H9 (cell line): ENCODE data around the gene MED10. TPM values are rescaled to one million over a fixed set of nuclear protein-coding genes. Genes with fewer than 3 reads are reported as not detected.

Experiments used
- DNase-seq: peaks from one replicate; pipeline ENCODE4 v3.0.0-alpha.2; 2017
- H2AFZ ChIP-seq: one replicate; pipeline ENCODE4 v1.6.1; 2013; ENCODE audit warnings: mild to moderate bottlenecking, low read length, control low read depth, moderate library complexity
- H2AK5ac ChIP-seq: 2 replicates; pipeline ENCODE4 v1.6.1; 2013; ENCODE audit warnings: low read length, control low read depth, mixed read lengths; ENCODE audit not compliant: insufficient read length
- H2BK120ac ChIP-seq: one replicate; pipeline ENCODE4 v1.6.1; 2013; ENCODE audit warnings: low read depth, mild to moderate bottlenecking, low read length, control low read depth, inconsistent platforms; ENCODE audit not compliant: poor library complexity, severe bottlenecking
- H2BK12ac ChIP-seq: 2 replicates; pipeline ENCODE4 v1.6.1; 2013; ENCODE audit warnings: low read length, control low read depth, mixed read lengths, low read depth; ENCODE audit not compliant: insufficient read length
- H2BK15ac ChIP-seq: 2 replicates; pipeline ENCODE4 v1.6.1; 2013; ENCODE audit warnings: low read depth, low read length, control low read depth
- H2BK20ac ChIP-seq: one replicate; pipeline ENCODE4 v1.6.1; 2013; ENCODE audit warnings: low read depth, mild to moderate bottlenecking, low read length, control low read depth, inconsistent platforms; ENCODE audit not compliant: poor library complexity, severe bottlenecking
- H2BK5ac ChIP-seq: 2 replicates; pipeline ENCODE4 v1.6.1; 2013; ENCODE audit warnings: low read length, control low read depth, mixed read lengths; ENCODE audit not compliant: insufficient read length
- H3K14ac ChIP-seq: 2 replicates; pipeline ENCODE4 v1.6.1; 2013; ENCODE audit warnings: low read length, control low read depth; ENCODE audit not compliant: insufficient read depth
- H3K18ac ChIP-seq: 2 replicates; pipeline ENCODE4 v1.6.1; 2013; ENCODE audit warnings: low read depth, mild to moderate bottlenecking, mixed read lengths, low read length, control low read depth; ENCODE audit not compliant: insufficient read length
- H3K23ac ChIP-seq: 2 replicates; pipeline ENCODE4 v1.6.1; 2013; ENCODE audit warnings: low read length, control low read depth, mixed read lengths, low read depth; ENCODE audit not compliant: insufficient read length
- H3K23me2 ChIP-seq: 2 replicates; pipeline ENCODE4 v1.6.1; 2013; ENCODE audit warnings: low read depth, mild to moderate bottlenecking, mixed read lengths, low read length, control low read depth; ENCODE audit not compliant: insufficient read length, poor library complexity, severe bottlenecking
- H3K27ac ChIP-seq: 2 replicates; pipeline ENCODE4 v1.5.1; 2013; ENCODE audit warnings: low read length, control low read depth, mixed read lengths, low read depth; ENCODE audit not compliant: insufficient read length
- H3K27me3 ChIP-seq: 2 replicates; pipeline ENCODE4 v1.6.1; 2013; ENCODE audit warnings: low read length, control low read depth, inconsistent platforms; ENCODE audit not compliant: insufficient read depth
- H3K4ac ChIP-seq: 2 replicates; pipeline ENCODE4 v1.6.1; 2013; ENCODE audit warnings: low read depth, mild to moderate bottlenecking, control low read depth, inconsistent platforms, low read length, moderate library complexity
- H3K4me1 ChIP-seq: 2 replicates; pipeline ENCODE4 v1.6.1; 2013; ENCODE audit warnings: low read length, control low read depth, inconsistent platforms; ENCODE audit not compliant: insufficient read depth
- H3K4me2 ChIP-seq: 2 replicates; pipeline ENCODE4 v1.6.1; 2013; ENCODE audit warnings: low read length, control low read depth, mixed read lengths; ENCODE audit not compliant: insufficient read length, insufficient read depth
- H3K56ac ChIP-seq: 2 replicates; pipeline ENCODE4 v1.6.1; 2013; ENCODE audit warnings: low read depth, mild to moderate bottlenecking, mixed read lengths, low read length, control low read depth; ENCODE audit not compliant: insufficient read length
- H3K79me1 ChIP-seq: 2 replicates; pipeline ENCODE4 v1.6.1; 2013; ENCODE audit warnings: low read depth, mild to moderate bottlenecking, moderate library complexity, low read length, control low read depth, inconsistent platforms; ENCODE audit not compliant: insufficient read depth, poor library complexity, severe bottlenecking
- H3K79me2 ChIP-seq: 2 replicates; pipeline ENCODE4 v1.6.1; 2013; ENCODE audit warnings: low read length, control low read depth, inconsistent platforms; ENCODE audit not compliant: insufficient read depth
- H3K9ac ChIP-seq: 2 replicates; pipeline ENCODE4 v1.6.1; 2013; ENCODE audit warnings: low read length, control low read depth, mixed read lengths; ENCODE audit not compliant: insufficient read length; ENCODE audit errors: extremely low read depth
- H3K9me3 ChIP-seq: one replicate; pipeline ENCODE4 v1.6.1; 2013; ENCODE audit warnings: low read depth, low read length, inconsistent platforms; ENCODE audit not compliant: control insufficient read depth
- H3T11ph ChIP-seq: one replicate; pipeline ENCODE4 v1.6.1; 2013; ENCODE audit warnings: mild to moderate bottlenecking, low read length, control low read depth, inconsistent platforms
- H4K20me1 ChIP-seq: one replicate; pipeline ENCODE4 v1.6.1; 2013; ENCODE audit not compliant: control insufficient read depth, insufficient read length, insufficient read depth
- H4K5ac ChIP-seq: 2 replicates; pipeline ENCODE4 v1.6.1; 2013; ENCODE audit warnings: low read depth, mild to moderate bottlenecking, mixed read lengths, low read length, control low read depth; ENCODE audit not compliant: insufficient read length
- H4K8ac ChIP-seq: replicated peaks from 2 replicates; pipeline ENCODE4 v1.6.1; 2013; ENCODE audit warnings: low read length, control low read depth, mixed read lengths, low read depth; ENCODE audit not compliant: insufficient read length
- H4K91ac ChIP-seq: 2 replicates; pipeline ENCODE4 v1.6.1; 2013; ENCODE audit warnings: low read depth, mild to moderate bottlenecking, moderate library complexity, mixed read lengths, low read length, control low read depth; ENCODE audit not compliant: insufficient read length
- H3K27ac Mint-ChIP-seq, 3 experiments: 2 replicates in 2 of 3; 3 replicates in 1 of 3; pipeline ENCODE4 v1.8.0; 2020 to 2021; ENCODE audit warnings: mixed read lengths in 3 of 3, mild to moderate bottlenecking in 1 of 3, moderate library complexity in 1 of 3
- H3K27me3 Mint-ChIP-seq: 2 replicates; pipeline ENCODE4 v1.8.0; 2021; ENCODE audit warnings: low read depth, mild to moderate bottlenecking, moderate library complexity, mixed read lengths
- H3K36me3 Mint-ChIP-seq, 3 experiments: 2 replicates in 2 of 3; 3 replicates in 1 of 3; pipeline ENCODE4 v1.8.0; 2020 to 2021; ENCODE audit warnings: low read depth in 3 of 3, mixed read lengths in 3 of 3; ENCODE audit not compliant: insufficient read depth in 1 of 3
- H3K4me1 Mint-ChIP-seq, 2 experiments: 2 replicates each; pipeline ENCODE4 v1.8.0; 2020; ENCODE audit warnings: mixed read lengths in 2 of 2
- H3K4me3 Mint-ChIP-seq, 2 experiments: 2 replicates in 1 of 2; 3 replicates in 1 of 2; pipeline ENCODE4 v1.8.0; 2020 to 2021; ENCODE audit warnings: mild to moderate bottlenecking in 2 of 2, mixed read lengths in 2 of 2, moderate library complexity in 1 of 2
- H3K9me3 Mint-ChIP-seq, 2 experiments: 2 replicates in 1 of 2; 3 replicates in 1 of 2; pipeline ENCODE4 v1.8.0; 2020; ENCODE audit warnings: mild to moderate bottlenecking in 2 of 2, mixed read lengths in 2 of 2, moderate library complexity in 1 of 2
- CTCF ChIP-seq: fragments of 200-600 bp; sonication (generic); conservative IDR thresholded peaks from 3 replicates; pipeline ENCODE4 v1.8.0; 2021; ENCODE audit warnings: antibody characterized with exemption, mild to moderate bottlenecking
- WGBS: extraction: QIAGEN DNeasy Blood & Tissue Kit; methylation state at CpG from one replicate; pipeline ENCODE4 v1.1.7; 2013; ENCODE audit warnings: missing lambda C conversion rate, low lambda C conversion rate, mixed read lengths; ENCODE audit not compliant: insufficient read length; ENCODE audit errors: extremely low coverage; 5-methylcytosine and 5-hydroxymethylcytosine counted together
- total RNA-seq: library from RNA; stranded (reverse); gene quantifications from 2 replicates; pipeline ENCODE4 v1.2.1, GENCODE V29; 2021

Gene MED10
- total RNA-seq, 1 experiment from 2014 or later: 35.3 TPM

- Histone ChIP-seq H3K9me3 (no peaks in the 10 kb centered on the region), H3K18ac (no peak overlapping the region), H4K5ac (no peak overlapping the region), H3K79me1 (no peaks in the 10 kb centered on the region), H3K27me3 (no peaks in the 10 kb centered on the region), H2BK5ac (no peak overlapping the region), H3K56ac (no peak overlapping the region), H3K14ac (no peak overlapping the region), H3T11ph (no peak overlapping the region), H3K23me2 (no peaks in the 10 kb centered on the region), H3K23ac (no peak overlapping the region), H3K4me1 (no peaks in the 10 kb centered on the region), H2BK120ac (no peak overlapping the region), H4K20me1 (no peaks in the 10 kb centered on the region), H2BK20ac (no peak overlapping the region), H3K27ac (no peak overlapping the region), H4K8ac (no peak overlapping the region), H2BK12ac (no peak overlapping the region), H4K91ac (no peak overlapping the region), H2AK5ac (no peak overlapping the region), H2BK15ac (no peak overlapping the region), H3K4me2 (no peak overlapping the region), H3K79me2 (no peaks in the 10 kb centered on the region), H3K4ac (no peak overlapping the region), H3K9ac (no peak overlapping the region), H2AFZ (no peak overlapping the region)
- WGBS: no CpG with 5 or more reads among the region's 13 CpGs
- DNase-seq: no peak
- no peaks in the 10 kb centered on the region for H3K9me3 Mint-ChIP-seq
- no peaks in the 10 kb centered on the region for H3K36me3 Mint-ChIP-seq
- peaks cover 12% of the 10 kb centered on the region for H3K27me3 Mint-ChIP-seq
- peaks cover 2 to 4% of the 10 kb centered on the region in 2 experiments; a peak in 3 of 4 replicates for H3K4me1 Mint-ChIP-seq
- no peak overlapping the region for H3K27ac Mint-ChIP-seq
- no peak overlapping the region; a peak in 1 of 5 replicates for H3K4me3 Mint-ChIP-seq
- TF ChIP-seq CTCF: no peak
Measured at GRCh38 chr5:6353602-6354302, 24.6 kb downstream of the MED10 start.
